Gastroesophageal sphincter (tissue), 4 donors: ENCODE measurements around the gene KCNJ11. TPM values are rescaled to one million over a fixed set of nuclear protein-coding genes. Genes with fewer than 3 reads are reported as not detected.

Source experiments
- ATAC-seq: fragments of 150-250 bp; one replicate; pipeline ENCODE4 v1.9.1; 2016; ENCODE audit warnings: mild to moderate bottlenecking, moderate library complexity
- H3K27ac ChIP-seq, 4 donors: fragments of 200-600 bp; sonication (generic) in 3 of 4; 1 replicate in 3 of 4; 2 replicates in 1 of 4; pipeline ENCODE4 v1.5.1; 2016 to 2019
- H3K27me3 ChIP-seq: fragments of 200-600 bp; sonication (generic); one replicate; pipeline ENCODE4 v1.5.1; 2019
- H3K36me3 ChIP-seq, 2 donors: fragments of 200-600 bp; sonication (generic); one replicate each; pipeline ENCODE4 v1.5.1; 2019; ENCODE audit warnings: control low read depth in 1 of 2
- H3K4me1 ChIP-seq, 3 donors: fragments of 200-600 bp; sonication (generic); 1 replicate in 2 of 3; 2 replicates in 1 of 3; pipeline ENCODE4 v1.5.1; 2016 to 2019; ENCODE audit warnings: control low read depth in 2 of 3
- H3K4me3 ChIP-seq, 2 donors: fragments of 200-600 bp; sonication (generic); one replicate each; pipeline ENCODE4 v1.5.1; 2019; ENCODE audit warnings: mild to moderate bottlenecking in 1 of 2, moderate library complexity in 1 of 2
- H3K9me3 ChIP-seq, 3 donors: fragments of 200-600 bp; sonication (generic); one replicate each; pipeline ENCODE4 v1.5.1; 2017 to 2019; ENCODE audit warnings: control low read depth in 2 of 3
- EP300 ChIP-seq: sonication (generic); formaldehyde crosslinking; IDR thresholded peaks from one replicate; pipeline ENCODE4 v1.6.1; 2017; ENCODE audit warnings: antibody characterized with exemption, mild to moderate bottlenecking
- POLR2A ChIP-seq, 2 donors: fragments of 450-650 bp; IDR thresholded peaks; one replicate each; pipeline ENCODE4 v1.6.1; 2017; ENCODE audit warnings: antibody characterized with exemption in 2 of 2, mild to moderate bottlenecking in 2 of 2, moderate library complexity in 1 of 2
- POLR2AphosphoS5 ChIP-seq: sonication (generic); formaldehyde crosslinking; IDR thresholded peaks from one replicate; pipeline ENCODE4 v1.6.1; 2017; ENCODE audit warnings: antibody characterized with exemption
- WGBS, 2 donors: methylation state at CpG; one replicate each; pipeline ENCODE4 v1.1.5; 2018; ENCODE audit warnings: low coverage in 1 of 2; 5-methylcytosine and 5-hydroxymethylcytosine counted together
- total RNA-seq, 4 donors: library from RNA; depleted of rRNA; stranded (reverse); fragments of >200 nt; gene quantifications; one replicate each; pipeline ENCODE4 v1.1.0, GENCODE V29; 2016
- TF ChIP-seq, protein P1 (sequence below), 4 experiments: fragments of 200-600 bp in 2 of 4; fragments of 450-650 bp in 2 of 4; sonication (generic) in 1 of 4; IDR thresholded peaks; one replicate each; pipeline ENCODE4 v1.5.1; 2017 to 2019; ENCODE audit warnings: antibody characterized with exemption in 4 of 4, mild to moderate bottlenecking in 2 of 4, moderate library complexity in 2 of 4

The KCNJ11 gene
- total RNA-seq, 4 donors from 2014 or later = 0.67 to 4.0 (median 2.8) TPM

DNA sequence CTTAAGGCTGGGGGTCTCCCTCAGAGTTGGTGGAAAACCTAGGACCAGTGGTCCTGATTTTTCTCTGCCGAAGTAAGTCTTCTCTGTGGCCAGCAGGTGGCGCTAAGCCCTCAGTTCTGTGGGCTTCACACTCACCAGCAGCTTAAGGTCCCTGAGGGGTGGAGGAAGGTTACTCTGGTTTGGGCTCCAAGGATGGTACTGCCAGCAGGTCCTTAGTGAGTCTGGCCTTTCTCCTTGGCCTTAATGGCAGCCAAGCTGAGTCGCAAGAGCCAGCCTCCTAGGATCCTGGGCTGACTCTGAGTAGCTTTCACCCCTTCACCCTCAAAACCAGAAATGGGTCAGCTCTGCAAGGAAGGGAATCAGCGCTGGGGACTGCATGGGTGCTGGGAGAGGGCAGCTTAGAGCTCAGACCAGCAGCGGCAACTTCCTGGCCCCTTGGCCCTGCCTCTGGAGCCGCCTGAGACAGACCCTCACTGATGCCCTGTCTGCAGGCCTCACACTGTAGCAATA is 4.4 kb downstream of the KCNJ11 start:
- Histone ChIP-seq H3K27ac (no peak overlapping the region), H3K27me3 (no peaks in the 10 kb centered on the region), H3K4me1 (peaks cover 0 to 32% (median 7%) of the 10 kb centered on the region in 3 donors), H3K9me3 (no peaks in the 10 kb centered on the region), H3K4me3 (no peak overlapping the region), H3K36me3 (peaks cover 0 to 11% of the 10 kb centered on the region in 2 donors)
- 77% methylated on average over 3 of the region's 6 CpGs; no CpG with 5 or more reads in 1 of the 2 donors for WGBS, 2 donors
- TF ChIP-seq, protein P1, sequence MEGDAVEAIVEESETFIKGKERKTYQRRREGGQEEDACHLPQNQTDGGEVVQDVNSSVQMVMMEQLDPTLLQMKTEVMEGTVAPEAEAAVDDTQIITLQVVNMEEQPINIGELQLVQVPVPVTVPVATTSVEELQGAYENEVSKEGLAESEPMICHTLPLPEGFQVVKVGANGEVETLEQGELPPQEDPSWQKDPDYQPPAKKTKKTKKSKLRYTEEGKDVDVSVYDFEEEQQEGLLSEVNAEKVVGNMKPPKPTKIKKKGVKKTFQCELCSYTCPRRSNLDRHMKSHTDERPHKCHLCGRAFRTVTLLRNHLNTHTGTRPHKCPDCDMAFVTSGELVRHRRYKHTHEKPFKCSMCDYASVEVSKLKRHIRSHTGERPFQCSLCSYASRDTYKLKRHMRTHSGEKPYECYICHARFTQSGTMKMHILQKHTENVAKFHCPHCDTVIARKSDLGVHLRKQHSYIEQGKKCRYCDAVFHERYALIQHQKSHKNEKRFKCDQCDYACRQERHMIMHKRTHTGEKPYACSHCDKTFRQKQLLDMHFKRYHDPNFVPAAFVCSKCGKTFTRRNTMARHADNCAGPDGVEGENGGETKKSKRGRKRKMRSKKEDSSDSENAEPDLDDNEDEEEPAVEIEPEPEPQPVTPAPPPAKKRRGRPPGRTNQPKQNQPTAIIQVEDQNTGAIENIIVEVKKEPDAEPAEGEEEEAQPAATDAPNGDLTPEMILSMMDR (IDR thresholded peaks at IDR 0.05) = peak; percentile 85 to 92 (median 90)
- TF ChIP-seq POLR2A (IDR thresholded peaks at IDR 0.05) (no peak), EP300 (no peak)
- peak; percentile 48 for ATAC-seq

DNA sequence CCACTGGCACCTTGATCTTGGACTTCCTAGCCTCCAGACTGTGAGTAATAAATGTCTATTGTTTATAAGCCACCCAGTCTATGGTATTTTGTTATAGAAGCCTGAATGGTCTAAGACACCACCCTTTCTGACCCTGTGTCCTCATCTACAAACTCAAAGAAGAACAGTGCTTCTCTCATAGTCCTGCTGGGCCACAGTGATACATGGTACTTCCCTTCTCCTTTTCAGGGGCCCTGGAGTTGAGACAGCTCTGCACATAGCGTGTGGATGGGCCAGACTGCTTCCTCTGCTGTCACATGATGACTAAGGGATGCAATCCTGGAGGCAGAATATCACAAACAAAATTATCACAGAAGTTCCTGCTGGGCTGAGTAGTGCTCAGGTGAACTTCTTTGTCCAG is 5.0 kb downstream of the KCNJ11 start:
- no peaks in the 10 kb centered on the region for H3K9me3 ChIP-seq
- H3K27ac ChIP-seq = no peak overlapping the region
- no peak for TF ChIP-seq EP300
- TF ChIP-seq, protein P1 (IDR thresholded peaks at IDR 0.05) = no peak
- TF ChIP-seq POLR2AphosphoS5 = no peak
- no peak for TF ChIP-seq POLR2A (IDR thresholded peaks at IDR 0.05)
- WGBS, 2 donors = 33% methylated on average over 1 of the region's 1 CpG; no CpG with 5 or more reads in 1 of the 2 donors
- H3K4me3 ChIP-seq = no peak overlapping the region
- peaks cover 0 to 27% (median 4%) of the 10 kb centered on the region in 3 donors for H3K4me1 ChIP-seq
- H3K36me3 ChIP-seq = peaks cover 0 to 17% of the 10 kb centered on the region in 2 donors
- H3K27me3 ChIP-seq = no peaks in the 10 kb centered on the region
- no peak for ATAC-seq

DNA sequence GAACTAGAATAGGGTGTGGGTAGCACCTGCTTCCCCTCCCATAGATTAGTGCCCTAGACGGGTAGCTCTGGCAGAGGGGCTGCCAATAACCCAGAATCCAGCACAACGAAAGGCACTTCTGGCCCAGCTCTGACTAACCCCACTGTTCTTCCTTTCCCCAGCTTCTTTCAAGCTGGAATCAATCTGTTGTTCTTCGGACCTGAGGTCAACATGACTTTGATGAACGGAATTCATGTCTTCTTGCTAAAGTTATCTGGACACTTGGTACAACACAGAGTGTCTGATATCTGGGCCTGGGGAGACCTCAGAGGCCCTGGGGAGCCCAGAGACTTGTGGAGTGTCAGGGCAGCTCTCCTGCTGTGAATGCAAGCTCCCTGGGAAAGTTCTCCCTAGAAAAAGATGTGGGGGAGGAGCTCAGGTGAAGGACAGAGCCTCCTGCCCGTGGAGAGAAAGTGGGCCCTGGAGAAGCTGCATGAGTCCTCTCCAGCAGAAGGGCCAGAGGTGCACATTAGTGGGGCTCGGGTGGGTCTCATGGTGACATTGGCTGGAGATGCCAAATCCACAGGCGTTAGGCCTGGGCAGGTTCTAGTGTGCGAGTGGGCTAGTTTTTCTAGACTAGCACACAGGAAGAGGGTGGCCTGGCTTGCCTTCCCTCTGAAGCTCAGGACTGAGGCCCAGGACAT is 6.3 kb downstream of the KCNJ11 start:
- Histone ChIP-seq H3K9me3 (no peaks in the 10 kb centered on the region), H3K4me3 (no peak overlapping the region), H3K36me3 (peaks cover 0 to 28% of the 10 kb centered on the region in 2 donors), H3K4me1 (peaks cover 0 to 25% (median 3%) of the 10 kb centered on the region in 3 donors), H3K27ac (no peak overlapping the region), H3K27me3 (no peaks in the 10 kb centered on the region)
- WGBS, 2 donors = 53 to 65% methylated on average over 3 to 4 of the region's 8 CpGs
- TF ChIP-seq, protein P1 (IDR thresholded peaks at IDR 0.05) = no peak
- no peak for TF ChIP-seq EP300
- TF ChIP-seq POLR2A (IDR thresholded peaks at IDR 0.05) = no peak
- no peak for TF ChIP-seq POLR2AphosphoS5
- ATAC-seq = no peak

DNA sequence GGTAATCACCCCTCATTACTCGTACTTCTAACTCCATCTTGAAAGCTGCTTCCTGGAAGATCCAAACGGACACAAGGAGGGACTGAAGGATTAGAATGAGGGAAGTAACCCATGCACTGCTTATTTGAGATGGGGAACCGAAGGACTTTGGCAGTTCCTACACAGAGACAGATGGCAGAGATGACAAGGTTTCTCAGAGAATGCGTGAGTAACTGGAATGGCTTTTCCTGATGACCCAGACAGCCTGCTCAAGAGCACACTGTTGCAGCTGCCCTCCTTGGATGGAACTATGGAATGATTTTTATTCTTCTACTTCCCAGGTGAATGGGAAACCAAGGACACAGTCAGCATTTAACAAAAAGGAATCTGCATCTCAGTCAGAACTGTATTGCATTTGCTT is 7.3 kb downstream of the KCNJ11 start:
- H3K36me3 ChIP-seq = peaks cover 0 to 38% of the 10 kb centered on the region in 2 donors
- WGBS, 2 donors = 78 to 80% methylated on average over 2 of the region's 4 CpGs
- no peaks in the 10 kb centered on the region for H3K9me3 ChIP-seq
- H3K4me1 ChIP-seq = peaks cover 0 to 16% (median under 1%) of the 10 kb centered on the region in 3 donors
- H3K4me3 ChIP-seq = no peak overlapping the region
- H3K27me3 ChIP-seq = no peaks in the 10 kb centered on the region
- H3K27ac ChIP-seq = no peak overlapping the region
- no peak for ATAC-seq
- no peak for TF ChIP-seq POLR2AphosphoS5
- TF ChIP-seq, protein P1 (IDR thresholded peaks at IDR 0.05) = no peak
- no peak for TF ChIP-seq EP300
- no peak for TF ChIP-seq POLR2A (IDR thresholded peaks at IDR 0.05)
